AML-193 (cell line): Measurements from ENCODE around the gene FARS2.

ENCODE experiments used
- DNase-seq, 2 experiments: peaks; one replicate each; lab custom pipeline; 2025; lab: John Stamatoyannopoulos, UW

The FARS2 gene

DNA sequence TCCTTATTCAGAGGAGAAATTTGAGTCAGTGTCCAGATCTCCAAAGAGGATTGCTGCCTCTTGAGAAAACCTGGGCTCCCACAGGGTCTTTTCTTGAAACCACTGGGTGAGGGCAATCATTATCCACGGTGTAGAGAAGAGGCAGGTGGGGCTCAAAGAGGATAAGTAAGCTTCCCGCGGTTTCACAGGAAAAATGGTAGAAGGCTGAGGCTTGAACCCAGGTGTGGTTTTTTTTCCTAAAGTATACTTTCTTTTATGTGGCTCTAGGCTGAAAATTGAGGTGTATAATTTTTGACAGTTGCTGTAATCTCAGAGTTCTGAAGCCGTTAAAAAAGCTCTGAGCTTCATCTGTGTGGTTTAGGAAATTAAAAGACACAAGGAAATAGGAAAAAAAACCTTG is 164.5 kb downstream of the FARS2 start:
- no peak for DNase-seq

DNA sequence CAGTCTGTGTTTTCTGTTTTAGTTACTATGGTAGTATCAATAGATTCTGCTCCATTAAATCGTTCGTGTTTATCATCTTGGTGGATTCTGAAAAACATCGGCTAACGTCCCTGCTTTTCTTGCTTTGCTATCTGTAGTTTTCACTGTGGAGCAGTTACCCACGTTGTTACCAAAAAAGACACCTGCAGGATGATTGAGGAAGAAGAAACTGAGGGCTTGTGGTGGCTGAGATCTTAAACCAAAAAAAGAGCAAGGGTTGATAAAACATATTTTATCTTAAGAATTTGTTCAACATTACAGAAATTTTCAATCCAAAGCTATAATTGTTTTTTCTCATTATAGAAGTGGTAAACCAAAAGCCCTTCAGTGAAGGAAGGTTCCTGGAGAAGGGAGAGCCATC is 166.3 kb downstream of the FARS2 start:
- no peak for DNase-seq

DNA sequence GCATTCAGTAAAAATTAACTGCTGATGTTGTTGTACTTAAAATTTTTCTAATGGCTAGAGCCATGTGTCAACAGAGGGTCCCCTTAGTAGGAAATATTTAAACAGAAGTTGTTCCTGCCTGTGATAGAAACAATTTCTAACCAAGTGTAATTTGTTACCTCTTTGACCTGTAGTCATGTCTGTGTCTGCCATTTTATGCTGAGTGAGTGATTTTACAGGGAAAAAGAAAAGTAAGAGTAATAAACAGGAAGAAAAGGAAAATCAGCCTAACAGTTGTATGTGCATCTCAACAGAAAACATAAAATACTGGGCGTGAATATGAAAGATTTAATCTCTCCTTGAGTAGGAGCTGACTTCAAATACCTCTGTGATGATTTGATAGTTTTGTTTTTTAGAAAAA is 172.0 kb downstream of the FARS2 start:
- no peak for DNase-seq

DNA sequence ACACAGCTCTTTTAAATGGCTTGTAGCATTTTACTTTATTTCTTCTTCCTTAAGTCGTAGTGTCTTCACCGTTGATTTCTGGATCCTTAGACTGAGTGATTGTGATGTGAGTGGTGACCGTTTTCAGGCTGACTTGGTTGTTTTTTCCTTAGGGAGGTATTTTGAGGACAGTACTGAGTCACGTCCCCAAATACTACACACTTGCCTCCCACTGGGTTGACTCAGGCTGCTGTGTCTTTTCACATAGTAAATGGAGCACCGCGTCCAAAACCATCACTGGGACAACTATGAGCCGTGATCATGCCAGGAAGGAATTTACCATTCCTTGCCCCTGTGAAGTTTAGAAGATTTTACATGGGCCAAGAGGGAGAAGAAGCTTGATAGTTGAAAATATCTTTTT is 174.1 kb downstream of the FARS2 start:
- no peak for DNase-seq

DNA sequence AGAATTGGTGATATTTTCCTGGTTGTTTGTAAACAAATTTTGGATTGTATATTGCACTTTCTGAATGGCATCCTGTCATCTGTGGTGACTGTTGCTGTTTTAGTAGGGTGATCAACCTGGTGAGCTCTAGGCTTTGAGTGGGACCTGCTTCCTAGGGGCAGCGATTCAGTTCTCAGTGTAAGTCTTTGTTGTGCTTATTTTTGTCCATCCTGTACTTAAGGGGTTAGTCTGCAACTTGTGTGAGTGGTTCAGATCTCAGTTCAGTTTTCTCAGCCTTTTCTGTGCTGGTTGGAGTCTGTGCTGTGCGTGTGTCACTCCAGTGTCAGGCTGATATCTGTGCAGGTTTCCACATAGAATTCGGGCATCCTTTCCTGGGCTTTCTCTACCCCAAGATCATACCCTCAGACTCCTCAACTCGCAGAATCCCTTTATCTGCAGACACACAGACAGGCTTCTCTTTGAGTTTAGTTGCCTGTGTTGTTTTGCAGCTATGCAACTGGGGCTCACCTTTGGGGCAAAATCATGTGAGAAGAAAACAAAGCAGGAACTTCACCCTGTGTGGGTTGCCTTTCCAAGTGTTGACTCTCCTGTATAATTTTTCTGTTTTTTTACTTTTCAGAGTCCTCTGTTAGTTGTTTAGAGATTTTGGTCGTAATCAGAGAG is 177.7 kb downstream of the FARS2 start:
- DNase-seq = no peak

DNA sequence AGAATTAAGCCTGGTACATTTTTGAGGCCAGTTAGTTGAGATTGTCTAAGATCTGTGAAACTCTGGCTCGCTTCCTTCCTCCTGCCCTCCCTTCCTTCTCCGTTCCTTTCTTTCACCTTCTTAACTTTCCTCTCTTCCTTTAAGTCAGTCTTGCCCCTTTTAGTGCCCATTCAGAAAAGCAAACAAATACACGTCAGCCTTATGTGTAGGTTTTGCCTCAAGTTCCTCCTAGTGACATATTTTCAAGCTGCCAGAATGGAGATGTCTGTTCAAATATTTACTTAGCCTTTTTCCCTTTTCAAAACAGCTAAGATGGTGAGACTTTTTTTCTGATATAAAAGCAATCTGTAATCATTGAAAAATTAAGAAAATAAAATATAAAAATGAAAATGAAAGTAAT is 178.4 kb downstream of the FARS2 start:
- no peak for DNase-seq

DNA sequence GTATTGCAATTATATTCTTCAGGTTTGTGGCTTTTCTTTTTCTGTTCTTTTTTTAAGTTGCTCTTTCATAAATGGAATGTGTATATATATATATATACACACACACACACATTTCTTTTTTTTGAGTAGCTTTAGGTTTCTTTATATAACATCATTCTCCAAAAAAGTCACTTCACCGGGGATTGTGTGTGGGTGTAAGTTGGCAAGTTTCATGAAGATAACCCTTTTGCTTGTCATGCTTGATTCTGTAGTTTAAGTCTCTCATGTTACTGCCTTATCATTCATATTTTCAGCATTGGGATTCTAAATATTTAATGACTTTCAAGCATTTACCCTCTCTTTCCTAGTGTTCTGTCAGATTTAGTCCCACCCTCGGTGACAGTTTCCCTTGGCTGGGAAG is 181.0 kb downstream of the FARS2 start:
- DNase-seq = no peak

DNA sequence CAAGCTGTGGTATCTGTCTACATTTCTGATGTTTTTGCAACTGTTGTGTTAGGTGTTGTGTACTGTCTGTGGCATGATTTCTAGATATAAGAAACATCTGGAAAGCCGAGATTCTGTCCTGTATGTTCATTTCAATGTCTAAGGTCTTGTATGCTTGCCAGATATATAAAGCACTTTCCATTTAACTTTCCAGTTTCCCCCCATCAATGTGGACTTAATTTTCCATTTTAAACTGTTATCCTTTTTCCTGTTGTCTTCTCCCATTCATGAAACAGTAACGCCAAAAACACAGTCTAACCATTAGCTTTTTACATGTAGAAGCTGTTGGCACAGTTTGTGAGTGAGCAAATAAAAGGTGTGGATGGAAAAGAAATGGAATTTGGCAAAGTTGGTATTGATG is 181.6 kb downstream of the FARS2 start:
- no peak for DNase-seq

DNA sequence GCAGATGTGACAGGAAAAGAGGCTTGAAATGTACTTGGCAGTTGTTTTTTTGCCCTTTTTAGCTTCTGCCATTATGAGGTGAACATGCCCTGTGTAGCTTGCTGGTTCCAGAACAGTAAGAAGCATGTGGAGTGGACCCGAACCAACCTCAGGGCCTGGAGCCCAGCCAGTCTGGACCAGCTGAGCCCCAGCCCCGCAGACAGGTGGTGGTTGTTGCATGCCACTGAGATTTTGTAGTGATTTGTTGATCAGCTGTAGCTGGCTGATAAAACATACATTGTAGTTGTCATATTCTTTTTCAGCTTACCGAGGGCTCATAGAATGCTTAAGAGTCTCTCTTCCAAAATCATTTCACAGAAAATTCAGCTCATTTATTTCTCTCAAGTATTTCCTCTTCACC is 182.2 kb downstream of the FARS2 start:
- no peak for DNase-seq

DNA sequence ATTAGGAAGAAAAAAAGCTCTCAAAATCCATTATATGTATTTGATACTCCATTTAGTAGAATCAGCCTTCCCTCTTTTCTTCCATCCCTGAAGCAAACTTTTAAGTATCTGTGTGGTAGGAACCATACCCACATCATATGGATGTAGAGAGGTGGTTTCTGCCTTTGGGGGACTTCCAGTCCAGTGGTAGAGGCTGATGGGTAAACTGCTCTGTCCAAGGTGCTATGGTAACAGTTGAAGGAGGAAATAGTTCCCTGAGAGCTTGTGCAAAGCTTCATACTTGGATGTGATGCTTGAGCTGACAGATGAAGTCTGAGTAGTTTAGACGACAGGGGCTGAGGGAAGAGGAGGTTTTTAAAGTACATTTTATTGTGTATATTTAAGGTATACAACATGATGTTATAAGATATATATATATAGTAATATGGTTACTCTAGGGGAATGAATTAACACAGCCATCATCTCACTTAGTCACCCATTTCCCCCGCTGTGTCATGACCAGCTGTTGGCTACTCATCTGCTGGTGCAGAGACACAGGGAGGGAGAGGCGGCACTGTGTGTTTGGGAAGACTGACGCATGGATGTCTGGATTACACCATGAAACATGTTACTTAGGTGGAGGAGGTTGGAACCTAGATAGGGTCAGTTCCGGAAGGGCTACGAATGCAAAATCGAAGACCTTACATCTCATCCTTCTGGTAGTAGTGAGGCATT is 185.2 kb downstream of the FARS2 start:
- no peak for DNase-seq

DNA sequence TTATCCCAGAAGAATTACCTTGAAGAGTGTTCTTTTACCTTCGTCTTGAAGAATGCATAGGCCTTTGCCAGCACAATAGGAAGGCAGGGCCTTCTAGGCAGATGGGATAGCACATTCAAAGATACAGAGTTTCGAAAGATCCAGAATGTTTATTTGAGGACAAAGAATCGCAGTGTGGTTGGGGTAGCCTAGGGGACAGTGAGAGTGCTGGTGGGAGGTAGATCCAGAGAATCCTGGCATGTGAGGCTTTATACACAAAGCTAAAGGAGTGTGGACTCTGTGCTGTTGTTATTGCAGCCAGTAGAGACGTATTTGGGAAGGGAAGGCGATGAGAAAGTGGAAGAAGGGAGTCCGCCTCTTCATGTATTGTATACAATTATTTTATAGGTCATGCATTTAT is 186.6 kb downstream of the FARS2 start:
- no peak for DNase-seq

DNA sequence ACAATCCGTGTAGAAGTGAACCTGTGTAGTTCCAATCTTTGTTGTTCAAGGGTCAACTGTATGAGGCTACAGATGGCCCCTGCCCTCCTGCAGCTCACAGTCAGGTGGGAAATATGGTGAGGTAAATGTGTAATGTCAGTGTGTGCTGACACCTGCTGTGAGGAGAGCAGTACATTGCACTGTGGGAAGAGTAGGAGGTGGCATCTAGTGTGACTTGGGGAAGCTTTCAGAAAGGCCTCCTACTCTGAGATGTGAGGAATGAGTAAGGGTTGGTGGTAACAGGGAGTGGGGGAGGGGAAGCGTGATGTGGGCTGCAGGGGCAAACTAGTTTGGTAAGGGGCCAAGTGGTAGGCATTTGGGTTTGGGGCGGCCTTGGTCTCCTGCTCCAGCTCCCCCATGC is 188.8 kb downstream of the FARS2 start:
- no peak for DNase-seq

DNA sequence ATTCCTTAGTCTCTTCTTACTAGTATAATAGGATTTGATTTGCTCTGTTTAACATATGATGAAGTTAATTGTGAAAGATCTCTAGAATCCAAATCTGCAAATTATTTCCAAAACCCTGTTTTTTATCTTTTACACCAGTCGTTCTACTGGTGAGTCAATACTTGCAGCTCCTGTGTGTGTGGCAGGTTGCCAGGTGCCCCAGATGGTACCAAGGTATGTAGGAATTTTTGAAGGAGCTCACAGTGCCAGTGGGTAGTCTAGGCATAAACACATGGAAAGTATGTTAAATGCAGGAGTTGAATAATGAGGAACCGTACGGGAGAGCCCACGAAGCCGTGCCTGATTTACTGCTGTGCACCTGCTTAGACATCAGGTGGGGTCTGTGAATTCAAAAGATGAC is 192.2 kb downstream of the FARS2 start:
- DNase-seq = no peak

DNA sequence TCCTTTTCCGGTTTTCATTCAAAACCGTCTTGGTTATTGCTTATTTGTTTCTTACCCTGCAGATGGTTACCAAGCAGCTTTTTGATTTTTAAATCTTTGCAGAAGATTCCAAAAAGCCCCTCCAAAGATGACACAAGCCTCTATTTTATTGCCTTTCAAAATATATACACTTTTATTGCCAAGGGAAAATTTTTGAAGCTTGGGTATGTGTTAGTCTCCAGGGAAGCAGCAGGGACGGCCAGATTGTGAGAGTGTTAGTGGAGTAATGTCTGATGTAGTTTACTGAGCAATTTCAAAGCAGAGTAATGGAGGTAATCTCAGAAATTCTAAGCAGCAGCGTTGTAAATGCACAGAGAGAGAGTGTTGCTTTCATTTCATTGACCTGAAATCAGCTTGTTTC is 193.8 kb downstream of the FARS2 start:
- no peak for DNase-seq

DNA sequence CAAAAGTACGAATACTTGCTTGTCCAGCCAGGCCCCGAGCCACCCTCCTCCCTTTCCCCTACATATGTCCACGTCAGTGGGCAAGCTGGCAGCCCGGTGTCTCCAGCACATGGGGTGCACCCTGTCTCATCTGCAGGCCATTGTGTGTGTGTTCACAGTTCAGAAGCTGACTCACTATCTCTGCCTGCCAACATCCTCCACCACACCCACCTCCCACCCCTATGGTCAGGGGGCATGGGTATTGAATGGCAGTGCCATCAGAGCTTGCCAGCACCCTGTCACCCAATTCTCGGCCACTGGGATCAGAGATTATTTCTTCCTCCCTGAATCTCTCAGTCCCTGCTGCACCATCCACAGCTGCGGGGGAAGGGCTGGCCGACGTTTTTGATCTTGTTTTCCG is 195.7 kb downstream of the FARS2 start:
- no peak for DNase-seq

DNA sequence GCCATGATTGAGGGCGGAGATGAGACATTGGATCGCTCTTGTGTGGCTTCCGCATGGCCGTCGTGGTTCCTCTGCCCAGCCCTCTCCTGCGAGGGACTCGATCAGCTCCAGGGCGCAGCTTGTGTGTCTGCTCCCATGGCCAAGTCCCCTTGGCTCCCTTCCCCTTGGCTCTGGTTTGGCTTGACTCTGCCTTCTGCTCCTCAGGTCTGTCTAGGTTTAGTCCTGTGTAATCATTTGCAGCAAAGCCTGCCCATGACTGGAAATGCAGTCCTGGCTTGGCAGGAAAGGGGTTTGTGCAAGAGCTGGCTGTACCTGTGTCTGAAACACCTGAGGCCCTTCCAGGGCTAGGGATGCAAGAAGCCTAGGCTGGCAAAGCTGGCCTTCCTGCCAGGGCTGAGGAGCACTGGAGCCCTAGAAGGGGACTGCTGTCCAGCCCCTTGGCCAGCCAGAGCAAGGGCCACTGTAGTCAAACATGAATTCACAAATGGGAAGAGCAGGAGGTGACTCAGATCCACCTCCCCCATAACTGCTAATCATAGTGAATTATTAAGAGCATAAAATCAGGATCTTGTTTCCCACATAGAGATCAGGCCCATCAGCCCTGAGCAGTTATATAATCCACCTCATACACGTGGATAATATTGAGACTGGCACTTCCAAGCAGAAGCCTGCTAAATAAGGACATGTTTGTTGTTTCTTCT is 196.8 kb downstream of the FARS2 start:
- no peak for DNase-seq

DNA sequence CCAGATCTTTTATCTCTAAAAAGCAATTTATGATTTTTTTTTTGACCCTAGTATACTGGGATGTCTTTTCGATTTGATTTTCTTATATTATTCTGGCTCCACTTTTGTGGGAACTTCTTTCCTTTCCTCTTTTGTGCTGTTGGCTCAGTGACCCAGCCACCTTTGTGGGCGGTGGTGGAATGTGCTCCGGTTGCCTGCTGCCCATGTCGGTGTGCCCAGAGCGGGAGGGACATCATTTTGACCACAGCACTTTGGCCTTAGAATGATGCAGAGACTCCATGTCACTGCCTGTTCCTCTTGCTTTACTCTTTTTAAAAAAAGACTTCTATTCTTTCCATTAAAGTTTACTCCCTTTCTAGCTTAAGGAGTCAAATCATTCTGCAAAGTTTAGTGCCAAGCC is 198.0 kb downstream of the FARS2 start:
- no peak for DNase-seq

DNA sequence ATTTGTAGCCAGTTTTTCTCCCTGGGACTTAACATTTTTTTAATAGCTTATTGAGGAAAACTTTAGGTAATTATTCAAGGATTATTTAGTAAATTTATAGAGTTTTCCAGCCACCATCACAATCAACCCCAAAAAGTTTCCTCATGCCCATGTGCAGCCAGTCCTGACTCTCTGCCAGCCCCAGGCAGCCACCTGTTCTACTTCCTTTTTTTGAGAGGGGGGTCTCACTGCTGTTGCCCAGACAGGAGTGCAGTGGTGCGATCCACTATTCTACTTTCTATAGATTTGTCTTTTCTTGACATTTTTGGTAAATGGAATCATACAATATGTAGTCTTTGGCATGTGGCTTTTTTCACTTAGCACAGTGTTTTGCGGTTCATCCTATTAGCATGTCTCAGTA is 200.1 kb downstream of the FARS2 start:
- DNase-seq = no peak

DNA sequence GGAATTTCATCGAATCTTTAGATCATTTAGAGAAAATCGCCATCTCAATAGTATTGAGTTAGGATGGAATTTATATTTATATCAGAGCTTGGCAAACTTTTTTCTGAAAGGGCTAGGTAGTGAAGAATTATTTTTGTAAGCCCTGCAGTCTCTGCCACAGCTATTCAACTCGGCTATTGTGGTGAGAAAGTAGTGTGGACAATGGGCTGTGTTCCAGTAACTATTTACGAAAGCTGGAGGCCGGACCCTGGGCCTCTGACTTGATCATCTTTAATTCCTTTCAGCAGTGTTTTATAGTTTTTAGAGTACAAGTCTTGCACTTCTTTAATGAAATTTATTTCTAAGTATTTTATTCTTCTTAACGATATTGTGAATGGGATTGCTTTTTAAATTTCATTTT is 201.5 kb downstream of the FARS2 start:
- no peak for DNase-seq

DNA sequence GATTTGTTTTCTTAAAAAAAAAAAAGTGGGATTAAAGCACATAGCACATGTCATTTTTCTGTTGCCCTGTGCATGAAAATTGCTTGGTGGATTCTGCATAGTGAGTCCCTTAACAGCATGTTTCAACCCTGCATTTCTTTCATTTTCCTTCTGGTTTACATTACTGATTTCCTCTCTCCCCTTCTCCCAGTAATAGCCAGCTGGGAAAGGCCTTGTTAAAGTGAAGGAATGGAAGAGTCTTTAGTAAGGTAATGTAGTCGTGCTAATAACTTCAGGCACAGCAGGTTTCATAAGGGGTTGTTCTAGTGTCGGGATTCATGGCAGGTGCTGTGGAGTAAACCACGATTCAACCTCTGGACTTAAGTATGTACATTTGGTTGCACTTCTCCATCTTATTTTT is 202.4 kb downstream of the FARS2 start:
- DNase-seq = no peak

DNA sequence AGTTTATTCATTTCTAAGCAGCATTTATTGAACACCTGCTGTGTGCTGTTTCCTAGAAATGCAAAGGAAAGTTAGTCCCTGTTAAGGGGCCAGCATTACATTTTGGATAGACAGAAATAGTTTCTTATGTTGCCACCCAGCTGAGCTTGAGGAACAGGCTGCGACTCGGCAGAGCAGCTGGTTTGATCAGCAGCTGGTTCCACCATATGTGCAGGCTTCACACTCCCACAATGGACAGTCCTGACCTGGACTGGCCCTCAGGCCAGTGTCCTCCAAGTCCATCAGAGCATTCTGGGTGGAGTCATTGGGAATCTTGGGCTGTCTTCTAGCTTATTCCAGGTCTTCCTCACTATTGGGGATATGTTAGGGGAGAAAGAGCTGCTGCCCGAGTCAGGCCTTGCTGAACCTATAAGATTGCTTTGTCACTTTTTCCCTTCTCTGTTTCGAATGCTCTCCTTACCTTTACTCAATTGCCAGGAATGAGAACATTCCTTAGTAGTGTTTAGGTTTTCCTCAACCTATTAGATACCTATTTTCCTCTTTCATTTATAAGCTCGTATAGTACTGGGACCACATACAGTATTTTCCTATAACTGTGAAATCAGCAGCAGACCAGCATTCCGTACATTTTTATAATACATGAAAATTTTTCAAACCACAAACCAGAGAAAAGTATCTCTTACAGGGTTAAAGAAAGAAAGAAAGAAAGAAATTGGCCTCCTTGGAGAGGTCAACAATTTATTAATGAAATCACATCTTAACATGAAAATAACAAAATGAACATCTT is 203.0 kb downstream of the FARS2 start:
- no peak for DNase-seq

DNA sequence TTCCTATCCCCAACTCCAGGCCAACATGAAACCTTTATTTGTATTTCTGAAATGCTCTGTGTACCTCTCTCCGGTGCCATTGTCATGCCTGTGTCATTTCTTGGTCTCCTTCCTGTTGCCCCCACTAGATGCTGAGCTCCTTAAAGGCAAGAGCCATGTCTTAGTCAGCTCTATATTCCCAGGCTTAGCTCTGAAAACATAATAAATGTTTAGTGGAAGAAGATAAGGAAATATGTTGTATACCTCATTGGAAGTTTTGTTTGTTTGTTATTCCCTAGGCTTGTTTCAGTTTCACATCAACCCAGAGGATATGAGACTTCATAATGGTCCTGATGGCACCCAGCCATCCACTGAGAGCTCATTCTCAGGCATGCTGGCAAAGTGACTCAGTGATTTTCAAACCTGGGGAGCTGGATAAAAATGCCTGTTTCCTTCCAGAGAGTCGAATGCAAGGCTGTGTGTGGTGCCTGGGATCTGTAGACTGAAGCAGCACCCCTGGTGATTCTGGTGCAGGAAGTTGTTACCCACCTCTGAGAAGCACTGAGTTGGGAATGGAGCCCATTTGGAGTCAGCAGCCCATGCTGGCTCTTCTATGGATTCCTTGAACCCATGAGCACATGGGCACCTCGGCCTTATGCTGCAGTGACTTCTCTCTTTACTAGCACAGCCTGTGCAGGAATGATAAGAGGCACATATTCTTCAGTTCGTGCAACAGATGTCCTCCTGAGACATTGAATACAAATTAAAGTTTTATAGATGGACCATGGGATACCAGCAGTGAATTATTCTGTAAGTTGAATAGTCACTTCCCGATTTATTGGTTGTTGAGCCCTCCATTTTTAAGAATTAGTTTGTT is 205.2 kb downstream of the FARS2 start:
- DNase-seq = no peak
